ENCODE data around the gene ZBTB9.
"Not testable (repeated sequence)": the region's sequence is repeated elsewhere in the genome, so short reads cannot be mapped to it uniquely, and the experiment has no call there.

DNA sequence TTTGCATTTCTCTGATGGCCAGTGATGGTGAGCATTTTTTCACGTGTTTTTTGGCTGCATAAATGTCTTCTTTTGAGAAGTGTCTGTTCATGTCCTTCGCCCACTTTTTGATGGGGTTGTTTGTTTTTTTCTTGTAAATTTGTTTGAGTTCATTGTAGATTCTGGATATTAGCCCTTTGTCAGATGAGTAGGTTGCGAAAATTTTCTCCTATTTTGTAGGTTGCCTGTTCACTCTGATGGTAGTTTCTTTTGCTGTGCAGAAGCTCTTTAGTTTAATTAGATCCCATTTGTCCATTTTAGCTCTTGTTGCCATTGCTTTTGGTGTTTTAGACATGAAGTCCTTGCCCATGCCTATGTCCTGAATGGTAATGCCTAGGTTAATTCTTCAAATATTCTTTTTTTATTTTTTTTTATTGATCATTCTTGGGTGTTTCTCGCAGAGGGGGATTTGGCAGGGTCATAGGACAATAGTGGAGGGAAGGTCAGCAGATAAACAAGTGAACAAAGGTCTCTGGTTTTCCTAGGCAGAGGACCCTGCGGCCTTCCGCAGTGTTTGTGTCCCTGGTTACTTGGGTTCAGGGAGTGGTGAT lies 30.4 kb downstream of the ZBTB9 start:
- not testable (repeated sequence) for TF ChIP-seq POLR2A (IDR thresholded peaks at IDR 0.05)
- TF ChIP-seq, protein P1, sequence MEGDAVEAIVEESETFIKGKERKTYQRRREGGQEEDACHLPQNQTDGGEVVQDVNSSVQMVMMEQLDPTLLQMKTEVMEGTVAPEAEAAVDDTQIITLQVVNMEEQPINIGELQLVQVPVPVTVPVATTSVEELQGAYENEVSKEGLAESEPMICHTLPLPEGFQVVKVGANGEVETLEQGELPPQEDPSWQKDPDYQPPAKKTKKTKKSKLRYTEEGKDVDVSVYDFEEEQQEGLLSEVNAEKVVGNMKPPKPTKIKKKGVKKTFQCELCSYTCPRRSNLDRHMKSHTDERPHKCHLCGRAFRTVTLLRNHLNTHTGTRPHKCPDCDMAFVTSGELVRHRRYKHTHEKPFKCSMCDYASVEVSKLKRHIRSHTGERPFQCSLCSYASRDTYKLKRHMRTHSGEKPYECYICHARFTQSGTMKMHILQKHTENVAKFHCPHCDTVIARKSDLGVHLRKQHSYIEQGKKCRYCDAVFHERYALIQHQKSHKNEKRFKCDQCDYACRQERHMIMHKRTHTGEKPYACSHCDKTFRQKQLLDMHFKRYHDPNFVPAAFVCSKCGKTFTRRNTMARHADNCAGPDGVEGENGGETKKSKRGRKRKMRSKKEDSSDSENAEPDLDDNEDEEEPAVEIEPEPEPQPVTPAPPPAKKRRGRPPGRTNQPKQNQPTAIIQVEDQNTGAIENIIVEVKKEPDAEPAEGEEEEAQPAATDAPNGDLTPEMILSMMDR (IDR thresholded peaks at IDR 0.05), result not testable (repeated sequence)
